Activated T-cell treated with anti-CD3 and anti-CD28 coated beads for 1 hour (primary cell): ENCODE data around the gene KCNK7.

ENCODE experiments used
- DNase-seq: peaks from one replicate; pipeline ENCODE4 v3.0.0-alpha.2; 2020; ENCODE audit warnings: low read depth

The KCNK7 gene

DNA sequence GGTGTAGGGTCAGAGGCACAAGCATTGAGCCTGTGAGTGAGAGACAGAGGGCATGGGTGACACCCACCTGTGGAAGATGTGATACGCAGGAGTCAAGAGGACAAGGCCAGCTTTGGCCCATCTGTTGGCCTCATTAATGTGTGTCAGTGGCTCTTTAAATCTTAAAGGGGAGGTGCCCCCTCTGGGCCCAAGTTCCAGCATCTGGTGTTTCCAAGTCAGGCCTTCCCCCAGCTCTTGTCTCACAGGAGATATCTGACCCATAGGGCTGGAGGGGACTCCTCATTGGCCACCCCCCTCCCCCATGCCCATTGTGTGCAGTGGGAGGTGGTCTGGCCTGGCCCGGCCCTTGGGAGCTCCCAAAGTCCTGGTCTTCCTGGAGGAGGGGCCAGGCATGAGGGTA, 8.9 kb downstream of the KCNK7 start:
- no peak for DNase-seq

DNA sequence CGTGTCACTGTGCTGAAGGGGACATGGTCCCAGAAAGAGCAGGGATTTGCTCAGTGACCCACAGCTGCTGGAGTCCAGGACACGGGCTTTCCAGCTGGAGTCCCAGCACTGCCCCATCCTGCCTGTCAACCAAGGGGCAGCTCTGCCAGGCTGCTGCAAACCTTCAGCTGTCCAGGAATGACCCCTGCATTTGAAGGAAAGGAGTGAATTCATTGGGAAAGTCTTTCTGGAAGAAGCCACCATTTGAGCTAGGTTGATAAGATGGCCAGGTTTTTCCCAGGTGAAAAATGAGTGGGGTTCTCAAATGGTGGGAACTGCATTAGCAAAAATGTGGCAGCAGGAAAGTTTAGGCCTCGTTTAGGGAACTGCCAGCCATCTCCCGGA, 9.4 kb downstream of the KCNK7 start:
- DNase-seq: no peak

DNA sequence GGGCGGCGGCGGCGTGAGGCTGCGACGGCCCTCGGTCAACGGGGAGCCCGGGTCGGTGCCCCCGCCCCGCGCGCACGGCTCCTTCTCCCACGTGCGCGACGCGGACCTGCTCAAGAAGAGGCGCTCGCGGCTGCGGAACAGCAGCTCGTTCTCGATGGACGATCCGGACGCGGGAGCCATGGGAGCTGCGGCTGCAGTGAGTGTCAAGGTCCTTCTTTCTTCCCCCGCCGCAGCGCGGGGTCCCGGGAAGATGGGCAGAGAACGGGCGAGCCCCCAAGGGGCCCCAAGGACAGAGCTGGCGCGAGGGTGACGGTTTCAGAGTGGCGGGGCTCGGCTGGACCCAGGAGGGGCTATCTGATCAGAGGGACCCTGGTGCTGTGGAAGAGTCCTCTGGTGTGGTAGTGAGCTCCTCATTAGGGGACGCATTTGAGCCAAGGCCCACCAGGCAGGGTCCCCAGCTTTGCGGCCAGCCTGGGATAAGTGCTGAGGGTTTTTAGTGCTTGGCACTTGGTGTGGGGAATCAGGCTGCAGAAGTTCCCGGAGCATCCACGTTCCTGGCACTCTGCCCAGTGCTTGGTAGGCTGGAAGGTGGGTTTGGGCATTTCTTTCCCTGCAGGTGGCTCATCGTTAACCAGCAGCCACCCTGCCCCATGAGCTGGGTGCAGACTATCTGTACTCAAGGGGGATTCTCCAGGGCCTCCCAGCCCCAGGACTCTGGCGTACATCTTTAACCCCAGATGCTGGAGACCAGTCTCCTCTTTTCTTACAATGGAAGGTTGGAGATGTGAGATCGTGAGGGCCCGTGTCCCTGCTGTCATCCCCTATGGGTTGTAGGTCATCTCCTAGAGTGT, 10.0 kb downstream of the KCNK7 start:
- no peak for DNase-seq

DNA sequence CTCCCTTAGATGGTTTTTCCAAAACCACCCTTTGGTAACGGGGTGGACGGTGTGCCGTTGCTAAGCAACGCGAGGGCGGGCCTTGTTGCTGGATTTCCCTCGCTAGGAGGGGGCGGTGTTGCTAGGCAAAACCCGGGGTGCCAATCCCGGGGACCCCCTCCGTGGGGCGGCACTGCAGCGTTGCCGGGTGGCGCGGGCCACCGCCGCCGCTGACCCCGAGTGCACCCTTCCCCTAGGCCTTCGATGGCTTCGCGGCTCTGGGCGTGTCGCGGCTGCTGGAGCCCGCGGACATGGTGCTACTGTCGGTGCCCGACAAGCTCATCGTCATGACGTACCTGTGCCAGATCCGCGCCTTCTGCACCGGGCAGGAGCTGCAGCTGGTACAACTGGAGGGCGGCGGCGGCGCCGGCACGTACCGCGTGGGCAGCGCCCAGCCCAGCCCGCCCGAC, 10.9 kb downstream of the KCNK7 start:
- no peak for DNase-seq

DNA sequence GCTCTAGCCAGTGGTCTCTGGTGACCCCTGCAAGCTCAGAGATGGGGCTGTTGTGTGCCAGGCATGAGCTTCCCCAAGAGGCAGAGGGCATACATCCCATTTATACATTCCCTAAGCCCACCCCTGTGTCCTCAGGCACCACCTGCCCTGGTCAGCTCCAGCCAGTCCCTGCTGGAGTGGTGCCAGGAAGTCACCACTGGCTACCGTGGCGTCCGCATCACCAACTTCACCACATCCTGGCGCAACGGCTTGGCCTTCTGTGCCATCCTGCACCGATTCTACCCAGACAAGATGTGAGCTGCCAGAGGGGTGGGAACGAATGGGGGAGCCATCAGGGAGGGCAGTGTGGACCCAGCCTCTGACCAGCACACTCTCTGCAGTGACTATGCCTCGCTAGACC, 11.5 kb downstream of the KCNK7 start:
- no peak for DNase-seq

DNA sequence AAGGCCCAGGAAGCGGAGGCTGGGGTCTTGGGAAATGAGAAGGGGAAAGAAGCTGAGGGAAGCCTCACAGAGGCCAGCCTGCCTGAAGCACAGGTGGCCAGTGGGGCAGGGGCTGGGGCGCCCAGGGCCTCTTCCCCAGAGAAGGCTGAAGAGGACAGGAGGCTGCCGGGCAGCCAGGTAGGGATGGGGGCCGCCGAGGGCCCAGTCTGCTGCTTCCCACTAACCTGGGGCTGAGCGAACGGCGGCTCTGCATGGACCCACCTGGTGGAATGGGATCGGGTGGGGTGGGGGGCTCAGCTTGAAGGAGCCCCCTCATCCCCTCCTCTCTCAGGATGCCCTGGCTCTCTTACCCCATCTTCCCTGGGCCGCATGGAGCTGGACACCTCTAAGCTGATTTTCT, 12.0 kb downstream of the KCNK7 start:
- DNase-seq: no peak

DNA sequence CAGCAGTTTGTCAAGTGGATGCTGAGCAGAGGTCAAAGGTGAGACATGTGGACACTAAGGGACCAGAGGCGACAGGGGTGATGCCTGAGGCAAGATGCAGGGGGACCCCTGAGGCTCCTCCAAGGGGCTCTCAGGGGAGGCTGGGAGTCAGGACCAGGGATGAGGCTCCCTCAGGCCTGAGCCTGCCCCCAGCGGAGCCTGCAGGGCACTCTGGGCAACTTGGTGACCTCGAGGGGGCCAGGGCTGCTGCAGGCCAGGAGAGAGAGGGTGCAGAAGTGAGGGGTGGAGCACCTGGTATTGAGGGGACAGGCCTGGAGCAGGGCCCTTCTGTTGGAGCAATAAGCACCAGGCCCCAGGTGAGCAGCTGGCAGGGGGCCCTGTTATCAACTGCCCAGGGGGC, 13.7 kb downstream of the KCNK7 start:
- no peak for DNase-seq

DNA sequence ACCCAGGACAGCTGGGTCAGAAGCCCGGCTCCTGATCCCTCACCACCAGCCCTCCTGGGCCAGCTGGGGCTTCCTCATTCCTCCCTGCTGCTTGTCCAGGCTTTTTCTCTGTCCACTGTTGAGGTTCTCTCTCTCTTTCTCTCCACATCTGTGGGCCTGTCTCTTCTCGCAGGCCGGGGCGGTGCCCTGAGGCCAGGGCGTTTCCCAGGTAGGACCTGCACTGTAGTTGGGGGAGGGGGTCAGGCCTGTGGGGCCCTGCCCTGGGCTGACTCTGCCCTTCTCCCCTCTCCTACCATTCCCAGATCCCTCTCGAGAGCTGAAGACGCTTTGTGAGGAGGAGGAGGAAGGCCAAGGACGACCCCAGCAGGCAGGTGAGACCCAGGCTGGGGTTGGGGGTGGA, 14.8 kb downstream of the KCNK7 start:
- DNase-seq: no peak

DNA sequence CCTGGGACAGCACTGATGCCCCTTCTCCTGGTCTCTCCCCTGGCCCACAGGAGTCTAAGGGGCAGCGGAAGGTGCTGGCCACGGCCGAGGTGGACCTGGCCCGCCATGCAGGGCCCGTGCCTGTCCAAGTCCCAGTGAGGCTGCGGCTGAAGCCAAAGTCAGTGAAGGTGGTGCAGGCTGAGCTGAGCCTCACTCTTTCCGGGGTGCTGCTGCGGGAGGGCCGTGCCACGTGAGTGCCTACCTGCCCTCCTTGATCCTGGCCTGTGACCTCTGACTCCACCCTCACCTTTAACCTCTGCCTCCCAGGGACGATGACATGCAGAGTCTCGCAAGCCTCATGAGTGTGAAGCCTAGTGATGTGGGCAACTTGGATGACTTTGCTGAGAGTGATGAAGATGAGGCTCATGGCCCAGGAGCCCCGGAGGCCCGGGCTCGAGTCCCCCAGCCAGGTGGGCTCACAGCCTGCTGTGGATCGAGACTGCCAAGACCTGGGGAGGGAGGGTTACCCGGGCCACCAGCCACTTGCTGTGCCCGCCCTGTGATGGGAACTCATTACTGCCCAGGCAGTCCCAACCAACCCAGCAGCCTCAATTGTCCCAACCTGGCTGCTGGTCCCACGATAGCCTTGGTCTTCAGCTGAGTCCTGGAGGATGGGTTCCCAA, 15.4 kb downstream of the KCNK7 start:
- DNase-seq: no peak

DNA sequence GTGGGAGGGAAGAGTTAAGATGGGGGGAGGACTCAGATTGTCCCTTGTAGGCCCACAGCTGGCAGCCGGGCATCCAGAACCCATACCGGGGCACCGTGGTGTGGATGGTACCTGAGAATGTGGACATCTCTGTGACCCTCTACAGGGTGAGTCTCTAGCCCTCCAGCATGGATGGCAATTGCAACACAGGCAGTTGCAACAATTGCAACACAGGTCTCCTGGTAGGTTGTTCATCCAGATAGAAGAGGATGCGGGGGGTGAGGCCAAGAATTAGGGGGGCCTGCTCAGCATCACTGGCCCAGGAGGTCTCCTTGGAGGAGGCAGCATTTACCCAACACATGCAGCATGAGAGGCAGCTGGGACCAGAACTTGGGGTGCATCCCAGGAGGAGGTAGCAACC, 16.3 kb downstream of the KCNK7 start:
- DNase-seq: no peak

DNA sequence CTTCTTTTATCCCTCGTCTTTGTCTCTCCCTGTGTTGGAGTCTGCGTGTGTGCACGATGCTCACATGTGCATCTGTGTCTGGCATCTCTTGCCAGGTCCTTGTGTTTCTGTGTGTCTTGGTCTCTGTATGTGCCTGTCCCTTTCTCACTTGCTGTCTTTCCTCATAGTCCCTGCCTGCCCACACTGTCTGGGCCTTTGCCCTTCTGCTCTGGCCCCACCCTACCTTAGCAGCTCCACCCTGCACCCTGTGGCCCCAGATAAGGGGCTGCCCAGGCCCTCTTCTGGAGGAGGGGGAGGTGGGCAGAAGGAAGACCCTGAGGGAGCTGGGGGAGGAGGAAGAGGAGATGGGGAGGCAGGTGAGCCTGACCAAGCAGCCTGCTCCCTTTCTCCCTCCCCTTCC, 16.9 kb downstream of the KCNK7 start:
- DNase-seq: no peak

DNA sequence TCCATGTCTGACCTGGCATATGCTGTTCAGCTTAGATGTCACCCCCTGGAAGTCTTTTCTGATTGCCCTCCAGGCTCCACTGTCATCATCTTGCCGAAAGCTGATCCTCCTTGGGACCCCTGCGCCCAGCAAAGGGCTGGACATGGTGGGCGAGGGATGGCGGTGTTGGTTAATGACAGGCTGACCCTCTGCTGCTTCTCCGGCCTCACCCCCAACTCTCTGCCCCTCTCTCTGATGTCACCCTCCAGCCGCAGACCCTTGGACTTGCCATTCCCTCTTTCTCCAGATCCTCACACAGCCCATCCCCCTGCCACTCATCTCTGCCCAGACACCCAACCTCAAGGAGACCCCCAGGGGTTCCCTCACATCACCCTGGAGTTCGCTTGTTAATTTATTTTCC, 17.5 kb downstream of the KCNK7 start:
- no peak for DNase-seq

DNA sequence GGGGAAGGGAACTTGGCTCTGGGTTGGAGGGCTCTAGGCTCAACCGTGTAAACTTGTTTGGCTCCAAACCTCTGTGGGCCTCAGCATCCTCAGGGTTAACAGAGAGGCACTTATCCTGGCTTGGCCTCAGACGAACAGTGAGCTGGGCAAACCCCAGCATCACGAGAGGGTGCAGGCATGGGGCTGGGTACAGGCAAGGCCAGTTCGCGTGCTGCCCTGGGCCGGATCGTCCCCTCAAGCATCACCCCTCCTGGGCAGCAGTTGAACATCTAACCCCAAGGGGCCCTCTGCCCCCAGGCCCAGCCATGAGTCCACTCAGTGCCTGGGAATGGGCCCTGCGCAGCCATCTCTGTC, 17.9 kb downstream of the KCNK7 start:
- DNase-seq: no peak

DNA sequence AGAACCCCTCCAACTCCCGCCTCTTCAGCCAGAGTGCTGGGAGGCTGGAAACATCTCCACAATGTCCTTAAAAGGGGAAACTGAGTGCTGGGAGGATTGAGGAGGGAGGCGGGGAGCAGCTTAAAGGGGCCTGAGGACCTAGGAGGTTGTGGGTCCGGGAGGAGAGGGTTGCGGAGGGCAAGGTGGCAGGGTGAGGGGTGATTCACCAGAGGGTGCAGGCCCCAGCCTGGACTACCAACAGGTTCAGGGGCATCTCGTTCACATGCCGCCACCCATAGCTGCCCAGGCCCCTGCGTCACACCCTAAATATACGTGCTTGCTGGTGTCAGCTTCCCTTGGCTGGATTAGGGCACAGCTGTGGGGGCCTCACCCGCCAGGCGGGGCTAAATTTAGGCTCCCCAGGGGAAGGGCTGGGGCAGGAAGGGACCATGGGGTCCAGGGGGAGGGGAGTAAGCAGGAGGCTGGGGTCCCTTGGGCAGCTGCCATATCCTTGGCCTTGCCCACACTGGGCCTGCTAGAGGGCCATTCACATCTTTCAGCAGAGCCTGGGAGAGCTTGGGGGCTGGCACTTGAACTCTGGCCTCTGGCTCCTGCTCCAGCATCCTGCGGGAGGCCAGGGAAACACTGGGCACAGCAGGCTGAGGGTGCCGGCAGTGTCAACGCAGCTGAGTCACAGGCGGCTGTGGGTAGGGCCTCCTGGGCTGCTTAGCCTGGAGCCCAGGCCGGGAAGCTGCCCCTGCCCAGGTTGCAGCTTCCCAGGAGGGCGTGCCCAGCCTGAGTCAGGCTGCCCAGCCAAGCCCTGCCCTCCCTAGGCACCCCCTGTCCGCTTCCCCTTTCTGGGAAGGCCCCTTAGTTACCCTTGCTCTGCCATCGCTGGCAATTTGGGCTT, 18.5 kb downstream of the KCNK7 start:
- no peak for DNase-seq

DNA sequence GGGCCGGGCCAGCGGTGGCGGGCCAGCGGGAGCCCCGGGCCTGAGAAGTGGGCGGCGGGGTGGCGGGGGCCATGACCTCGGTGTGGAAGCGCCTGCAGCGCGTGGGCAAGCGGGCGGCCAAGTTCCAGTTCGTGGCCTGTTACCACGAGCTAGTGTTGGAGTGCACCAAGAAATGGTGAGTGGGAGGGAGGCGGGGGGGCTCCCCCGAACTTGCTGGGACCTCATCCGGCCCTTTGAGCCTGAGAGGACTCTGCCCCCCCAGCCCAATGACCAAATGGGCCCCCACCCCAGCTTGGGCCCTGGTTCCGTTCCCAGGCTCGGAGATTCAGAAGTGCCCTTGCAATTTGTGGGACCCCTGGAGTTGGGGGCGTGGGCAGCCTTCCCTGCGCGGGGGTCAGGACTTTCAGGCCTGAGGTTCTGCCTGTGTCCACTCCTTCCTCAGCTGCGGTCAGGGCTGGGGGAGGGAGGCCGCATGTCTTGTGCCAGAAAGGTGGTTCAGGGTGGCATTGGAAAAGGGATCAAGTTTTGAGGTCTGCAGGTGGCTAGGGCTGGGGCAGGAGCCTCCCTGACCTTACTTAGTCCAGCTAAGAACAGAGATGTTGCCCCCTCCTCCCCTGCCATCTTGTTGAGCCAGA, 19.3 kb downstream of the KCNK7 start:
- no peak for DNase-seq

DNA sequence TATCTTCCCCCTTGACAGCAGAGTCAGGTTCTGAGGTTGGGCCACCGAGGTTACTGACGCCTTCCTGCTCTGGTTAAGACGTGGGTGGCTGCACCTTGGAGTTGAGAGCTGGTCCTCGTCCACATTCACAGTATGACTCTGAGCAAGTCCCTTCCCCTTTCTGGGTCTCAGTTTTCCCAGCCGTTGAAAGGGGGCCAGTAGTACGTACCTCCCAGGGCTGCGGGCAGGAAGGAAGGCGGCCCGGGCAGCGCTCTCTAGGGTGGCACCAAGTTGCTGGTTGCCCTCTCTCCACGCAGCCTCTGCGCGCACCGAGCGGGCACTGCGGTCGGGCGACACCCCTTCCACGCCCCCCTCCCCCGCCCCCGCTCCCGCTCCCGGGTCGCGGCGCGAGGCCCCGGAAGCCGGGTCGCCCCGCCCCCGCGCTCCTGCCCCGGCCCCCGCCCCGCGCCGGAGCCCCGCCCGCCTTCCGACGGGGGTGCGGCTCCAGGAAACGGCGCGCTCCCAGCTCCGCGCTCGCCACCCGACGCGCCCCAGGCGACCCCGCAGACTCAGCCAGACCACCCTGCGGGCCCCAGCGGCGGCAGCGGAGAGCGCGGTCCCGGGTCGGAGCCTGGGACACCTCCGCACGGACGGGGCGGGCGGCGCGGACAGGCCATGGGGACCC, 19.9 kb downstream of the KCNK7 start, which contains the start of gene EHBP1L1:
Gene EHBP1L1, plus strand, starts transcription at position 486 of the 664 bp plus-strand sequence. CDS start 250 bp downstream, outside the sequence.
- peak; percentile 63 for DNase-seq

DNA sequence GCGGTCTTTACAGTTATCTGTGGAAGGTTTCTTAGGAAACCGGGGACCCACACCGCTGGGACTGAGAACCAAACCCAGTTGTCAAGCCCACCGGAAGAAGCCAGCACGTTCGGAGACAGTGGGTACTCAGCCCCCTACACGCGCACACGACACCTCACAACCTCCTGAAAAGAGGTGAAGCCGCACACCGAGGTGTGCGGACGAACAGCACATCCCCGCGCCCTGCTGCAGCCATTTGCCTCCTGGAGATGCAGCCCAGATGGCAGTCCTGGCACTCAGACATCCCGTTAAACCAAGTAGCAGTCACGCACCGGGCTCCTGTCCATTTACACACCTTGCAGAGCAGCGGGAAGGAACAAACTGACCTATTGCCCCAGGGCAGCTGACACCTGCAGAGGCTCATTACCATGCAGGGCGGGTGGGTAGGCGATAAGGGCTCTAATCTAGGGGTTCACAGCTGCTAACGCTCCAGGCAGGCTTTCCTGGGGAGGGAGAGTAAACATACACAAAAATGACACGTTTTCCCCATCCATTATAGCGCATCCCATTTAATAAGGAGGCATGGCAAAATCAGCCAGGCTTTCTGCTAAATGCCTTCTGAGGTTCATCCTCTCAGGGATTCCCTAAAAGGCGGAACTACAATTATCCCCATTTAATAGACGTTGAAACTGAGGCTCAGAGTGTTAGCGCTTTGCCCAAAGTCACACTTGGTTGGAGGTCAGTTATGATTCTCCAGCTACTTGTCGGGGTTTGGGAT, 20.6 kb downstream of the KCNK7 start:
- no peak for DNase-seq

DNA sequence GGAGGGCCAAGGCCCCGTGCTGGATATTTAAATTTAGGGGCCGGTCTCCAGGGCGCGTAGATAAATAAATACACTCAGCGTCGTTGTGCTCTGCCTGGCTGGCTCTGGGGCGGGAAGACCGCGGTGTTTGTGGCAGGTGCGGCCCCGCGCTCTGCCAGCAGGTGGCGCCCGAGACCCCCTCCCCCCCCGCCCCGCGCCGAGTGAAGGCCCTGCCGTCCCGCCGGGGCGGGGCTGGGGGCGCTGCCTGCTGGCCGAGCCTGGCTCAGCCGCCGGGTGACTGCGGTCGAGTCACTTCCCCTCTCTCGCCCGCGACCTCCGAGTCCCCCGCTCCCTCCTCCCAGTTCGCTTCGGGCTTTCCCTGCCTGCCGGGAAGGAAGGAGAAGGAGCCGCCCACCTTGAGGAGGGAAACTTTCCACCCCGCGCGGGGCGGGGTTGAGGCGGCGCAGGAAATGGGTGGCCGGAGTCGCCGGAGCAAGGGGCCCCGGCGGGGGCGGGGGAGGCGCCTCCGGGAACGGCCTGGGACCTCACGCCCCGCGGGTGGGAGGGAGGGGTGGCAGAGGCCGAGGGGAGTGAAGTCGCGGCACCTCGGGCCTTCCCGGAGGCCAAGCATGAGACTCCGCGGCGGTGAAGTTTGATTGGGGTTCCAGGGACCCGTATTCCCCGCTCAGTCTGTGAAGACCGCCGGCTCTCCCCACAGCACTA, 21.3 kb downstream of the KCNK7 start:
- peak; percentile 74 for DNase-seq

DNA sequence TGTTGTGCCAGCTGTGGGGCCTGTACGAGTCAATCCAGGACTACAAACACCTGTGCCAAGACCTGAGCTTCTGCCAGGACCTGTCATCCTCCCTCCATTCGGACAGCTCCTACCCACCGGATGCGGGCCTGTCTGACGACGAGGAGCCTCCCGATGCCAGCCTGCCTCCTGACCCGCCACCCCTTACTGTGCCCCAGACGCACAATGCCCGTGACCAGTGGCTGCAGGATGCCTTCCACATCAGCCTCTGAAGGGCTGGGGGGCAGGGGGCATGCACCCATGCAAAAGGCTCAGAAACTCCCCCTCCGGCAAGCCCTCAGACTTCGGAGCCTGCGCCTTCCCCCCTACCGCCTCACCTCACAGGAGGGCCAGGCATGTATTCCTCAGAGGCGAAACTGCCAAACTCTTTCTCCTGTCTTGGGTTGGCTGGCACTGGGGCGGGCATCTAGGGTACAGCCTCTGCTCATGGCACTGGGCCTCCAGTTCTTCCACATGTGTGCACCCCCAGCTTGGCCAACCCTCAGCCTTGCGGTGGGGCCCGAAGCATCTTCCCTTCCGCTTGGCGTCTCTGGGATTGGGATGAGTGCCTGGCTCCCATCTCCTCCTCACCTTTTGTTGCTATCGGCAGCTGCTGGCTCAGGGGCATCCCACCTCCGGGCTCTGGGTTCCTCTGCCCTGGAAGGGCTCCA, 22.1 kb downstream of the KCNK7 start:
- no peak for DNase-seq
